ENCODE results near the gene BTBD16.

BTBD16 gene

DNA sequence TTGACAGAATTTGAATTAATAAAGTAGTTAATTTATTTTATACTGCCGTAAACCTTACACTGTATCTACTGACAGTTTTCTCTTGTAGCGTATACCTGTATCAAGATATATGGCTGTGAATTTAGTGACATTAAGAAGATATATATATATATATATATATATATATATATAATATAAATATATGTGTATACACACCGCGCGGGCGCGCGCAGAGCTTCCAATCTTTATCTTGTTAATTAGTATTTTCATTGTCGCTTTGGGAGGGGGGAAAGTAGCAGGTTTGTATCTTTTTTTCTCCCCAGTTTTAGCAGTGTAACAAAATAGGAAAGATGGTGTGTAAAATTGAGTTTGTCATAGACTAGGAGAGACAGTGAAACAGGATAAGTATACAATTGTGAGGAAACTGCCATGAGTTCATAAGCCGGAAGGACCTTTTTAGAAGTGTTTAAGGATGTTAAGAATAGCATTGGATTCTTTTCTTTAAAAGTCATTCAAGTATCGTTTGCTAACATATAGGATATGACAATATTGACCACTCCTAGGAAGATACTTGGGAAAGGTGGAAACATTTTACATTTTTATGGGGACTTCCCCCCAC lies 105.4 kb downstream of the BTBD16 start:
- DNase-seq: no peak

DNA sequence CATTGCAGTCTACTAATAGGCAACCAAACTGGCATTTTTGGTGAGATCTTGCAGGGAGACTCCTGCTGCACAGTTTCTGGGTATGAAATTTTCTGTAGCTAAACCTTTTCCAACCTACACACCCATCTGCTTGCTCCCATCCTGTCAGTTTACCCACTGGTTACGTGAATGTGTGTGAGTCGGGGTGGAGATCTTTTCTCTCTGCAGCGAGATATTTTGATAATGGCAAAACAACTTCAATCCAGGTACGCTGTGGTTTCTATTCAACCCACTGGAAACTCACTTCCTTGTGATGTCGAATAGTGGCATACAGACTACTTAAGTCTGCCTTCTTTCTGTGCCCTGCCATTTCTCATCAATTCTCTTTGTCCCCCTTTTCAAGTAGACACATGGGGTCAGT lies 107.9 kb downstream of the BTBD16 start:
- no peak for DNase-seq

DNA sequence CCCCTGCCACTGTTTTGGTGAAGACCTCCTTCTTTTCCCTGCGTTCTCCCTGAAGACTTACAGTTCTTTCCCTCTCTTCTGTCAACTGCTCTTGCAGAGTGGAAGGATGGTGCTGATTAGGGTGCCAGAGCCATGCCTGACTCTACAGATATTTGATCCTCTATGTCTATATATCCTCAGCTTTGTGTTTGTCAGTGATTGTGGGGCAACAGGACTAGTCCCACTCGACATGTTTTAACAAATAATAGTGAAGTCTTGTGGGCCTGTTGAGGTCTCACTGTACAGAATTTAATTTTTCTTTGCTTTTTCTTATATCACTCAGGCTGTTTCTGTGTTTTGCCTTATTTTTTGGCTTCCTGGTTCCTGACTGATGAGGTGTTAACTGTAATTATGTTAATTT lies 108.4 kb downstream of the BTBD16 start:
- DNase-seq: no peak

DNA sequence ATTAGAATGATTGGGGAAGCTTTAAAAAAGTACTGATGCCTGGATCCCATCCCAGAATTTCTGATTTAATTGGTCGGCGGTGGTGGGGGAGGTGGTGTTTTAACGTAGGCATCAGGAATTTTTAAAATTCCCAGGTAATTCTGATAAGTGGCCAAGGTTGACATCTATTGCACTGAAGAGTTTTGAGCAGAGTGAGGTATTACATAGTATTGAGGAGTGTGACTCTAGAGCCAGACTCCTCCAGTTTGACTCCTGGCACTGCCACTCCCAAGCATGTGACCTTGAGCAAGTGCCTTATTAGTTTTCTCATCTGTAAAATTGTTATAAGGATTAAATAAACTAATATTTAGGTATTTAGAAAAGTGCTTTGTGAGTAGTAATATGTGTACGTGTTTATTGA lies 109.6 kb downstream of the BTBD16 start:
- DNase-seq: no peak

DNA sequence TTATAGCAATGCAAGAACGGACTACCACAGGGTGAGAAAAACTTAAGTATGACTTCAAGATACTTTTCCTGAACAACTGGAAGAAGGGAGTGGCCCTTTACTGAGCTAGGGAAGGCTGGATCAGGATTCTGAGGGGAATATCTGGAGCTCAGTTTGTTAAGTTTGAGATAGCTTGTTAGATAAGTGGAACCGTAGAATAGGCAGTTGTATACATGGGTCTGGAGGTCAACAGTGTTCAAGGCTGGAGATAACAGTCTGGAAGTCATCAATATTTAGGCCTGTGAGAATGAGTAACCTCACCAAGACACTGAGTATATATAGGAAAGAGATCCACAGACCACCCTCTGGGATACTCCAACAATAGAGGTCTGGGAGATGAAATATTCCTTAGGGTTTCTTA lies 110.6 kb downstream of the BTBD16 start:
- no peak for DNase-seq

DNA sequence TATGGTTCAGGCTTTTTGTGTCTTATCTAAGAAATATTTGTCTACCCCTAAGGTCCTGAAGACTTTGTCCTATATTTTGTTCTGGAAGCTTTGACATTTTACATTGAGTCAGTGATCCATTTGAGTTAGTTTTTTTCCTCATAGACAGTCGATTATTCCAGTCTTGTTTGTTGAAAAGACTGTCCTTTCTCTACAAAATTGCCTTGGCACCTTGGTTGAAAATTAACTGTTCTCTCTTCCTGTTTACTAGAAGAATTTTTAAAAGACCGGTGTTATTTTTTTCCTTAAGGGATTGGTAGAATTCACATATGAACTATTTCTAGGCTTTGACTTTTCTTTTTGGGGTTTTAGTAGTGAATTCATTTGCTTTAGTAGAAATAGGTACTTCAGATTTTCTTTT lies 115.4 kb downstream of the BTBD16 start:
- no peak for DNase-seq

DNA sequence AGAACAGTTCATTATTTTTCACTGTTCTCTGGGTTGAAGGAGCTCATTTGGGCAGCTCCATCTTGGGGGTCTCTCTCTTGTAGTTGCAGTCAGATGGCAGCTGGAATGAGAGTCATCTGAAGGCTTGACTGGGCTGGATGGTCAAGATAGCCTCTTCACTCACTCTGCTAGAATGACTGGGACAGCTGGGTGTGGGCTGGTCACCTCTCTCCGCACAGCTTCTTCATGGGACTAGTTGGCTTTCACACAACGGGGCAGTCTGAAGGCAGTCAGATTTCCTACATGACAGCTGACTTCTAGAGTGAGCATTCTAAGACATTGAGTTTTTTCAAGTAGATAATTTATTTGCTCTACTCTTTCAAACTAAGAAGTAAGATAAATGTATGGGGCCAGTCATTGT lies 116.5 kb downstream of the BTBD16 start:
- no peak for DNase-seq

Measured in MV-4-11 (cell line).